Fibroblast of the aortic adventitia (primary cell): ENCODE results near the gene PHLPP2. TPM values are rescaled to one million over a fixed set of nuclear protein-coding genes. Genes with fewer than 3 reads are reported as not detected.

ENCODE experiments used
- DNase-seq: peaks from one replicate; pipeline ENCODE4 v3.0.0-alpha.2; 2010; ENCODE audit warnings: low read depth
- H3K4me3 ChIP-seq: 2 replicates; pipeline ENCODE4 v1.5.1; 2011; ENCODE audit warnings: low read depth, mild to moderate bottlenecking, control low read depth, low read length, moderate library complexity
- CTCF ChIP-seq: IDR thresholded peaks from 2 replicates; pipeline ENCODE4 v1.5.1; 2011; ENCODE audit warnings: mild to moderate bottlenecking, low read length, control low read depth, inconsistent platforms; ENCODE audit not compliant: insufficient read depth
- total RNA-seq: library from RNA; depleted of rRNA; stranded (reverse); fragments of >200 nt; gene quantifications from 2 replicates; pipeline ENCODE4 v1.2.3, GENCODE V29; 2012; ENCODE audit warnings: low replicate concordance

Gene PHLPP2
- total RNA-seq, 1 donor = 7.8 TPM

GRCh38 chr16:71627731-71628181 is 96.7 kb downstream of the PHLPP2 start:
- TF ChIP-seq CTCF = no peak
- no peak overlapping the region for H3K4me3 ChIP-seq
- no peak for DNase-seq

- no peak for DNase-seq
- H3K4me3 ChIP-seq = no peak overlapping the region
- TF ChIP-seq CTCF = no peak
Measured at GRCh38 chr16:71626858-71627213, 97.7 kb downstream of the PHLPP2 start.

GRCh38 chr16:71626018-71626857 is 98.3 kb downstream of the PHLPP2 start, which contains the start of gene MARVELD3:
MARVELD3 (plus strand) TSS chr16:71626184; CDS start chr16:71626230, 46 bp downstream.
- no peak for TF ChIP-seq CTCF
- peak within 1 kb of the TSS; percentile 37 for H3K4me3 ChIP-seq
- no peak for DNase-seq

GRCh38 chr16:71625113-71625850 is 99.2 kb downstream of the PHLPP2 start:
- H3K4me3 ChIP-seq = no peak overlapping the region
- TF ChIP-seq CTCF = no peak
- no peak for DNase-seq

- DNase-seq = no peak
- H3K4me3 ChIP-seq = no peak overlapping the region
- no peak for TF ChIP-seq CTCF
Measured at GRCh38 chr16:71623597-71623996, 100.9 kb downstream of the PHLPP2 start.

GRCh38 chr16:71622088-71622487 is 102.4 kb downstream of the PHLPP2 start:
- TF ChIP-seq CTCF = no peak
- no peak for DNase-seq
- H3K4me3 ChIP-seq = no peak overlapping the region
